Neuronal stem cell (in vitro differentiated cells): Measurements from ENCODE around the gene FREY1.

Experiments used
- DNase-seq: peaks from one replicate; pipeline ENCODE4 v3.0.0-alpha.2; 2013; ENCODE audit warnings: low spot score
- H2AFZ ChIP-seq: one replicate; pipeline ENCODE4 v1.6.1; 2013; ENCODE audit warnings: mild to moderate bottlenecking, low read length, inconsistent platforms
- H2AK5ac ChIP-seq: 2 replicates; pipeline ENCODE4 v1.6.1; 2013; ENCODE audit warnings: low read depth, mild to moderate bottlenecking, inconsistent platforms, low read length, moderate library complexity, mixed read lengths
- H2BK120ac ChIP-seq: 2 replicates; pipeline ENCODE4 v1.6.1; 2013; ENCODE audit warnings: low read depth, mild to moderate bottlenecking, inconsistent platforms, low read length, moderate library complexity, mixed read lengths
- H2BK12ac ChIP-seq: one replicate; pipeline ENCODE4 v1.6.1; 2013; ENCODE audit warnings: low read length, inconsistent platforms
- H2BK15ac ChIP-seq: 2 replicates; pipeline ENCODE4 v1.6.1; 2013; ENCODE audit warnings: mild to moderate bottlenecking, low read length, inconsistent platforms, mixed read lengths
- H2BK5ac ChIP-seq: one replicate; pipeline ENCODE4 v1.6.1; 2013; ENCODE audit warnings: inconsistent platforms, mild to moderate bottlenecking, low read length, moderate library complexity
- H3K14ac ChIP-seq: one replicate; pipeline ENCODE4 v1.6.1; 2013; ENCODE audit warnings: low read length, inconsistent platforms
- H3K18ac ChIP-seq: 2 replicates; pipeline ENCODE4 v1.6.1; 2013; ENCODE audit warnings: low read length, inconsistent platforms
- H3K23ac ChIP-seq: 2 replicates; pipeline ENCODE4 v1.6.1; 2013; ENCODE audit warnings: low read depth, mild to moderate bottlenecking, mixed read lengths, low read length, inconsistent platforms; ENCODE audit not compliant: poor library complexity
- H3K27ac ChIP-seq: replicated peaks from 3 replicates; pipeline ENCODE4 v1.5.1; 2013; ENCODE audit warnings: low read length, inconsistent platforms
- H3K27me3 ChIP-seq, 3 experiments: 2 replicates each; pipeline ENCODE4 v1.6.1; 2013; ENCODE audit warnings: low read length in 3 of 3, mild to moderate bottlenecking in 2 of 3, inconsistent platforms in 1 of 3, low read depth in 1 of 3, mixed read lengths in 1 of 3, moderate library complexity in 1 of 3; ENCODE audit not compliant: control insufficient read depth in 3 of 3, insufficient read depth in 3 of 3
- H3K36me3 ChIP-seq, 2 donors: replicated peaks in 1 of 2; 2 replicates each; pipeline ENCODE4 v1.6.1; 2013; ENCODE audit warnings: low read length in 2 of 2; ENCODE audit not compliant: control insufficient read depth in 2 of 2, insufficient read depth in 2 of 2
- H3K4ac ChIP-seq: 2 replicates; pipeline ENCODE4 v1.6.1; 2013; ENCODE audit warnings: inconsistent platforms, mild to moderate bottlenecking, low read length, moderate library complexity
- H3K4me1 ChIP-seq, 2 donors: 1 replicate in 1 of 2; 2 replicates in 1 of 2; pipeline ENCODE4 v1.6.1; 2013; ENCODE audit warnings: low read length in 2 of 2, low read depth in 1 of 2; ENCODE audit not compliant: control insufficient read depth in 2 of 2, insufficient read depth in 1 of 2
- H3K4me2 ChIP-seq: one replicate; pipeline ENCODE4 v1.6.1; 2013; ENCODE audit warnings: mild to moderate bottlenecking, low read length, inconsistent platforms; ENCODE audit not compliant: insufficient read depth, poor library complexity, severe bottlenecking
- H3K4me3 ChIP-seq, 2 donors: 2 replicates each; pipeline ENCODE4 v1.5.1; 2013; ENCODE audit warnings: low read length in 2 of 2, mild to moderate bottlenecking in 2 of 2, inconsistent platforms in 1 of 2, moderate library complexity in 1 of 2
- H3K79me1 ChIP-seq: one replicate; pipeline ENCODE4 v1.6.1; 2013; ENCODE audit warnings: low read depth, mild to moderate bottlenecking, inconsistent platforms, low read length, moderate library complexity
- H3K9ac ChIP-seq: one replicate; pipeline ENCODE4 v1.6.1; 2013; ENCODE audit warnings: mild to moderate bottlenecking, low read depth, low read length, inconsistent platforms; ENCODE audit not compliant: poor library complexity
- H3K9me3 ChIP-seq, 2 donors: replicated peaks in 1 of 2; 2 replicates each; pipeline versions ENCODE3 to v1.6.1; 2013; ENCODE audit warnings: low read length in 2 of 2, mild to moderate bottlenecking in 2 of 2, inconsistent platforms in 1 of 2, low read depth in 1 of 2, mixed read lengths in 1 of 2, moderate library complexity in 1 of 2; ENCODE audit not compliant: control insufficient read depth in 2 of 2, insufficient read depth in 1 of 2
- H4K8ac ChIP-seq: one replicate; pipeline ENCODE4 v1.6.1; 2013; ENCODE audit warnings: low read depth, mild to moderate bottlenecking, inconsistent platforms, low read length, moderate library complexity
- H4K91ac ChIP-seq: one replicate; pipeline ENCODE4 v1.6.1; 2013; ENCODE audit warnings: low read length, low read depth, mild to moderate bottlenecking, inconsistent platforms; ENCODE audit not compliant: poor library complexity
- WGBS, 2 donors: extraction: QIAGEN DNeasy Blood & Tissue Kit; methylation state at CpG; one replicate each; pipeline ENCODE4 v1.1.7; 2013; ENCODE audit warnings: missing lambda C conversion rate in 2 of 2, mixed read lengths in 1 of 2; ENCODE audit not compliant: insufficient read length in 2 of 2, insufficient replicate concordance in 1 of 2; ENCODE audit errors: extremely low coverage in 2 of 2; 5-methylcytosine and 5-hydroxymethylcytosine counted together

FREY1 gene

DNA sequence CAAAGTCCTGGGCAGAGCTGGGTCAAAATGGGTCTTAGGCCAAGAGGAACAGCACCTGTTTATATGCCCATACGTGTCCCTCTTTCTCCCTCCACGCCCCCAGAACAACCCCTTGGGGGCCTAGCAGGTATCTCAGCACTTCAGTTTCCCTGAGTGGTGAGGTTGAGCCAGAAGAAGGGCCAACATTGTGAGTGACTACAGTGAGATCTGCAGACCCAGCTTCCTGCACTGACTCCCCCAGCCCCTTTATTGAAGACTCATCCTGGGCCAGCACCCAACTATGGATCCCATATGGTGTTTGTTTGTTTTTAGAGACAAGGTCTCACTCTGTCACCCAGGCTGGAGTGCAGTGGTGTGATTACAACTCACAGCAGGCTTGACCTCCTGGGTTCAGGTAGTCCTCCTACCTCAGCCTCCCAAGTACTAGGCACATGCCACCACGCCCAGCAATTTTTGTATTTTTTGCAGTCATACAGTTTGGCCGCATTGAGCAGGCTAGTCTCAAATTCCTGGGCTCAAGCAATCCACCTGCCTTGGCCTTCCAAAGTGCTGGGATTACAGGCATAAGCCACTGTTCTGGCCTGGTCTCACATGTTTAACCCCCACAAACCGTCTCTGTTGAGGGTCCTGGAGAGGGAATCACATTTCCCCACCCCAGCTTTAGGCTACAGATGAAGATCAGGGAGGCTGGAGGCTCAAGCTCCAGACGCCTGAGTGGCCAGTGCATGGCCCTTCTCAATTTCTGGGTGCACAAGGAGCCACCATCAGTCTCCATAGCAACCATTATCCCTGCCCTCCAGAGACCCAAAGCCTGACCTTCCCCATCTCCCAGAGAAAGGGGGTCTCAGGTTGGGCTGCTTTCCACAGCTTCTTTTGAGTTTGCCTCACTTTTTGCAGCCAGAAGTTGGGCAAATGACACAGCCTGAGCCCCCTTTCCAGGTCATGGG lies 13.7 kb upstream of the FREY1 start:
- Histone ChIP-seq H2BK15ac (peak overlapping the region; percentile 13), H3K4me1 (peaks cover 18 to 27% of the 10 kb centered on the region in 2 donors), H3K79me1 (peaks cover 5% of the 10 kb centered on the region), H2AK5ac (peak overlapping the region; percentile 38), H2BK120ac (no peak overlapping the region), H4K8ac (no peak overlapping the region), H3K27ac (peak overlapping the region; percentile 72), H3K23ac (no peak overlapping the region), H3K14ac (no peak overlapping the region), H2AFZ (peak overlapping the region; percentile 87), H4K91ac (no peak overlapping the region), H3K9me3 (no peaks in the 10 kb centered on the region), H2BK12ac (no peak overlapping the region), H3K4me3 (no peak overlapping the region), H3K18ac (peak overlapping the region; percentile 12), H3K4me2 (no peak overlapping the region), H3K4ac (no peak overlapping the region), H3K9ac (no peak overlapping the region), H3K36me3 (peaks cover 3 to 4% of the 10 kb centered on the region in 2 donors), H3K27me3 (peaks cover 0 to 58% (median 13%) of the 10 kb centered on the region in 3 experiments), H2BK5ac (peak overlapping the region; percentile 21)
- no CpG with 5 or more reads among the region's 6 CpGs for WGBS, 2 donors
- DNase-seq: no peak

DNA sequence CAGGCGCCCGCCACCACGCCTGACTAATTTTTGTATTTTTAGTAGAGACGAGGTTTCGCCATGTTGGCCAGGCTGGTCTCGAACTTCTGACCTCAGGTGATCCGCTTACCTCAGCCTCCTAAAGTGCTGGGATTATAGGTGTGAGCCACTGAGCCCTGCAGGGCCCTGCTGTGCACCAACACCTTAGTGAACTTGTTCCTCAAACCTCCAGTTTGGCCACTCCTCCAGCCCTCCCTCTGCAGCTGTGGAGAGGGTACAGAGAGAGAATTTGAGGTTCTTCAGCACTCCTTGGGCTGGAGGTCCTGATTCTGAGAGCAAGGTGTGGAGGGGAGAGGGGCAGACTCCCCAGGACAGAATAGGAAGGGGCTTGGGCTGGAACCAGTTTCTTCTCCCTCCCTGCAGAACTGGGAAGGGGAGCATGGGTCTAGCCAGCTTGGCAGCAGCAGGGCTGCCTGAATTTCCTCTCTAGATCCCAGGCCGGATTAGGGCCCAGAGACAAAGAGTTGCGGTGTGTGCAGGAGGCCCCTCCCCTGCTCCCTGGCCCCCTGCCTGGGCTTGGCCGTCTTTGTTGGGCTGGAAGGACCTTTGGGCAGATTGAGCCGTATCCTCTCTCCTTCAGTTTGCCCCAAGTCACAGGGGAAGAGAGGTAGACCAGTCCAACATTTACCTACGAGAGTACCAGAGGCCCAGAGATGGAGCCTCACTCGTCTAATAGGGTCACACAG lies 12.9 kb upstream of the FREY1 start:
- Histone ChIP-seq H2BK12ac (no peak overlapping the region), H3K27ac (peak overlapping the region; percentile 72), H2AK5ac (no peak overlapping the region), H4K8ac (peak overlapping the region; percentile 86), H4K91ac (no peak overlapping the region), H3K27me3 (peaks cover 0 to 54% (median 13%) of the 10 kb centered on the region in 3 experiments), H2BK15ac (peak overlapping the region; percentile 13), H2BK5ac (peak overlapping the region; percentile 21), H3K4me1 (peaks cover 18 to 27% of the 10 kb centered on the region in 2 donors), H3K79me1 (peaks cover 5% of the 10 kb centered on the region), H3K18ac (peak overlapping the region; percentile 74), H3K14ac (no peak overlapping the region), H3K4me3 (no peak overlapping the region), H3K36me3 (peaks cover 9 to 11% of the 10 kb centered on the region in 2 donors), H2BK120ac (no peak overlapping the region), H3K4me2 (peak overlapping the region; percentile 35), H3K23ac (no peak overlapping the region), H3K9ac (no peak overlapping the region), H2AFZ (peak overlapping the region; percentile 69), H3K4ac (no peak overlapping the region), H3K9me3 (no peaks in the 10 kb centered on the region)
- no CpG with 5 or more reads among the region's 13 CpGs for WGBS, 2 donors
- no peak for DNase-seq

DNA sequence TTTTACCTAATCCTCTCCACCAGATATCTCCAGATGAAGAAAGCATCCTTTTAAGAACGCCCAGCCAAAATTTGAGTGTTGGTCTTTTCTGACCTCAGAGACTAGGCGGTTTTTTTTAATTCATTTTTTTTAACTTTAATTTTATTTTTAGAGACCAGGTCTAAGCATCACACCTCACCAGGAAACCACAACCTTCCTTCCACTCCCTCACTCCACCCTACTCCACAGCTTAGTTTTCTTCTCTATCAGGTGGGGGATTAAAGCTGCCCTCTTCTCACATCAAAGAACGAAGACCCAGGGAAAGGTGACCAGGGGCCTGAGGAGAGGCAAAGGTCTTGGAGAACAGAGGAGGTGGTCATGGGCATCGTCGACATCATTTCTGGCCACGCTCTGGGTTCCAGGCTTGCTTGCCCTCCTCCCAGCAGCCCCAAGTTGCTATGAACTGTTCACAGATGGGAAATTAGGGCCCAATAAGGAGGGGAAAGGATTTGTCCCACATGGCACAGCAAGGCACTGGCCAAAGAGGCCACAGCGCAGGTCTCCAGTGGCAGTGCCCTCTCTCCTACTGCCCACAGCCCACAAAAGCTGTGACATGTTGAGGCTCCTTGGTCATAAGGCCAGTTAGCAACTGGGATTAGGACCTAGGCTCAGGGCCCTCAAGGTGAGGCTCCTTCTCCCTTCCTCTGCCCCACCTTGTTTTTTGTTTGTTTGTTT lies 12.0 kb upstream of the FREY1 start:
- H3K4me3 ChIP-seq: peak overlapping the region; percentile 22 to 92
- no CpG with 5 or more reads among the region's 7 CpGs for WGBS, 2 donors

More for the DNA sequence above, 12.0 kb upstream of the FREY1 start:
- Histone ChIP-seq H3K36me3 (peaks cover 18 to 20% of the 10 kb centered on the region in 2 donors), H3K79me1 (peaks cover 9% of the 10 kb centered on the region), H3K4me1 (peaks cover 18 to 27% of the 10 kb centered on the region in 2 donors), H3K27ac (peak overlapping the region; percentile 9), H2BK120ac (peak overlapping the region; percentile 64), H2AFZ (peak overlapping the region; percentile 84), H3K23ac (no peak overlapping the region), H2BK12ac (peak overlapping the region; percentile 63), H2BK15ac (peak overlapping the region; percentile 40), H3K4me2 (no peak overlapping the region), H2BK5ac (peak overlapping the region; percentile 21), H2AK5ac (peak overlapping the region; percentile 91), H3K14ac (no peak overlapping the region), H3K9ac (no peak overlapping the region), H3K9me3 (no peaks in the 10 kb centered on the region), H4K91ac (no peak overlapping the region), H3K4ac (no peak overlapping the region), H4K8ac (no peak overlapping the region), H3K27me3 (peaks cover 0 to 46% (median 12%) of the 10 kb centered on the region in 3 experiments), H3K18ac (peak overlapping the region; percentile 81)
- DNase-seq: no peak
